Stomach (tissue), 9 donors: ENCODE measurements around the gene ZNF543. TPM values are rescaled to one million over a fixed set of nuclear protein-coding genes. Genes with fewer than 3 reads are reported as not detected.
A peak's percentile ranks its signal among the peaks of the same experiment; 100 is the strongest.

Experiments
- DNase-seq, 2 donors: peaks; one replicate each; pipeline versions ENCODE4 v3.0.0 to v3.0.0-alpha.2; 2013 to 2019
- H3K27ac ChIP-seq, 5 donors: fragments of 200-600 bp in 4 of 5; sonication (generic) in 4 of 5; one replicate each; pipeline ENCODE4 v1.5.1; 2013 to 2019; ENCODE audit warnings: mild to moderate bottlenecking in 1 of 5, moderate library complexity in 1 of 5
- H3K27me3 ChIP-seq, 3 donors: fragments of 200-600 bp; sonication (generic); one replicate each; pipeline ENCODE4 v1.5.1; 2017 to 2019; ENCODE audit warnings: mixed run types in 1 of 3
- H3K36me3 ChIP-seq, 4 donors: fragments of 200-600 bp; sonication (generic); 1 replicate in 3 of 4; 2 replicates in 1 of 4; pipeline ENCODE4 v1.5.1; 2016 to 2019
- H3K4me1 ChIP-seq, 4 donors: fragments of 200-600 bp; sonication (generic); one replicate each; pipeline ENCODE4 v1.5.1; 2016 to 2019
- H3K4me3 ChIP-seq, 4 donors: fragments of 200-600 bp; sonication (generic) in 3 of 4; one replicate each; pipeline ENCODE4 v1.5.1; 2016 to 2019; ENCODE audit warnings: mild to moderate bottlenecking in 1 of 4
- H3K9me3 ChIP-seq, 4 donors: fragments of 200-600 bp; sonication (generic); one replicate each; pipeline ENCODE4 v1.5.1; 2016 to 2019
- EP300 ChIP-seq: sonication (generic); formaldehyde crosslinking; IDR thresholded peaks from one replicate; pipeline ENCODE4 v1.6.1; 2017; ENCODE audit warnings: antibody characterized with exemption
- POLR2A ChIP-seq, 4 donors: fragments of 450-650 bp; IDR thresholded peaks; one replicate each; pipeline ENCODE4 v1.6.1; 2016; ENCODE audit warnings: antibody characterized with exemption in 4 of 4, control low read depth in 2 of 4, mild to moderate bottlenecking in 1 of 4, moderate library complexity in 1 of 4
- POLR2AphosphoS5 ChIP-seq, 3 donors: sonication (generic); formaldehyde crosslinking; IDR thresholded peaks; one replicate each; pipeline ENCODE4 v1.6.1; 2016; ENCODE audit warnings: antibody characterized with exemption in 3 of 3
- WGBS, 5 donors: extraction: QIAGEN DNeasy Blood & Tissue Kit in 3 of 5; methylation state at CpG; one replicate each; pipeline versions ENCODE4 v1.1.5 to v1.1.7; 2013 to 2018; 5-methylcytosine and 5-hydroxymethylcytosine counted together
- intact Hi-C: fragments of 100-400 bp; cut with DNase I; formaldehyde crosslinking; loops from one replicate; pipeline ENCODE4 v1.15.1; 2023; ENCODE audit warnings: low total_unique reads
- polyA plus RNA-seq, 3 donors: library from polyadenylated mRNA; stranded (reverse); fragments of 200-250 nt; gene quantifications; one replicate each; pipeline ENCODE4 v1.2.3, GENCODE V29; 2013
- total RNA-seq, 5 donors: library from RNA; depleted of rRNA; stranded (reverse); fragments of >200 nt; gene quantifications; one replicate each; pipeline versions ENCODE4 v1.1.0 to v1.2.3, GENCODE V29; 2014 to 2016
- TF ChIP-seq, protein P1 (sequence below), 7 experiments: fragments of 450-650 bp in 4 of 7; fragments of 200-600 bp in 3 of 7; sonication (generic) in 3 of 7; IDR thresholded peaks; one replicate each; pipeline ENCODE4 v1.5.1; 2016 to 2019; ENCODE audit warnings: antibody characterized with exemption in 7 of 7, control low read depth in 2 of 7, mild to moderate bottlenecking in 1 of 7
- donor health status: healthy with polysubstance abuse.
- donor health status: Bipolar disorder and iron deficiency.
- donor health status: healthy.

Gene ZNF543
- total and polyA plus RNA-seq, 8 donors: 0.56 to 24.6 (median 2.9) TPM

DNA sequence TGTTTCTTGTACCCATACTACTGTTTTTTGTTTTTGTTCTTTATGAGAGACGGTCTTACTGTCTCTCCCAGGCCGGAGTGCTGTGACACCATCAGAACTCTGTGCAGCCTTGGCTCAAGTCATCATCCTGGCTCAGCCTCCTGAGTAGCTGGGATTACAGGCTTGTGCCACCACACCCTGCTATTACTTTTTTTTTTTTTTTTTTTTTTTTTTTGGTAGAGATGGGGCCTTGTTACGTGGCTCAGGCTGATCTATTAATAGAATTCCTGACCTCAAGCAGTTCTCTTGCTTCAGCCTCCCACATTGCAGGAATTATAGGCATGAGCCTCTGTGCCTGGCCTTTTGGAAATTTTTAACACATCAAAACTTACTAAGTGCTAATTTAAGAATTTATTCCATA, 27.9 kb downstream of the ZNF543 start:
- no peaks in the 10 kb centered on the region for H3K27me3 ChIP-seq
- no peak for DNase-seq
- H3K4me1 ChIP-seq: peaks cover 11 to 21% (median 19%) of the 10 kb centered on the region in 4 donors
- WGBS, 5 donors: 49 to 67% (median 63%) methylated on average over 3 of the region's 3 CpGs
- intact Hi-C loops: no loop called here
- no peak overlapping the region for H3K4me3 ChIP-seq
- TF ChIP-seq EP300: no peak
- peaks cover 0 to 7% (median 4%) of the 10 kb centered on the region in 4 donors for H3K36me3 ChIP-seq
- H3K27ac ChIP-seq: no peak overlapping the region
- peaks cover 0 to 9% (median 5%) of the 10 kb centered on the region in 4 donors for H3K9me3 ChIP-seq

DNA sequence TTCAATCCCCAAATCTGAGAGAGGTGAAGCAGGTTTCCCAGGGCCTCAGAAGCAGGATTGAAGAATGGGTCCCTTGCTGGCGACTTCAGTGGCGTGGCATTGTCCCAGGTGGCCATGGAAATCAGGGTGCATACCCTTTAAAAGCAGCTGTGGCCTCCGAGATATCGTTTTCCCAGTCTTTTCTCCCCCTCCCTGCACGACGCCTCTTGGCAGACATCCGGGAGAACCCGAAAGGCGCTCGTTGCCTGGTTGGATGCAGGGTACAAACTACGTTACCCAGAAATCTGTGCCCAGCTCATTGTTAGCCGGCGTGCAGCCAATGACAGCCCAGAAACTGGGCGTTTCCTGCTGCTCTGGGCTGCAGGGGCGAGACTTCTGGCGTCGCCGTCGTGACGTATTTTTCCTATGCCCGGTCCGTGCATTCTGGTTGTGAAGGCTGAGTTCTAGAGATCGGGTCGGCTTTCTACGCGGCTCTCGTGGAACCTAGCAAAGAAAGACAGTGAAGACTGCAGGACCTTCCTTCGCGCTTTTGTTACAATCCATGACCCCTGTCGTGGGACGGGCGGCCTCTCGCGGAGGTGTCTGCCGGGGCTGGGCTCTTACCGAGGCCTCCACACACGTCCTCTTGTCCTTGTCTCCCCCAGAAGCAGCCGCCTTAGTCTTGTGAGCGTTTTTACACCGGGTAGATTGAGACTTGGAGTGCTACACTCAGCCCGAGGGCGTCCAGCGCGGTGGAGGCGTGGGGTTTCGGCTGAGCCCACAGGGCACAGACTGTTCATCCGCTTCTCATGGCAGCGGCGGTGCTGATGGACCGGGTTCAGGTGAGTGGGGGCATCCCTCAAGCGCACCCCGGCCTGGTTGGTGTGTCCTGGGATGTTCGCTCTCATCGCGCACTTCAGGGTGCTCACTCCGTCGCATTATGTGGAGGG, 30.9 kb downstream of the ZNF543 start, which contains the start of gene ZNF304:
Gene ZNF304 (plus strand): TSS at position 395 of the 929 bp plus-strand sequence. CDS start 394 bp downstream, at position 789.
- no peak for TF ChIP-seq EP300
- peak; percentile 46 to 77 (median 63) for TF ChIP-seq POLR2AphosphoS5 (IDR thresholded peaks at IDR 0.05)
- intact Hi-C loops: no loop called here
- peak within 1 kb of the TSS; percentile 83 to 99 (median 85) for H3K4me3 ChIP-seq
- WGBS, 5 donors: 0 to 2% (median 2%) methylated on average over 41 to 57 of the region's 57 CpGs
- H3K4me1 ChIP-seq: peaks cover 11 to 26% (median 22%) of the 10 kb centered on the region in 4 donors
- H3K27ac ChIP-seq: peak within 1 kb of the TSS; percentile 47 to 90 (median 83)
- peaks cover 23 to 37% (median 35%) of the 10 kb centered on the region in 4 donors for H3K36me3 ChIP-seq
- peaks cover 4 to 39% (median 33%) of the 10 kb centered on the region in 4 donors for H3K9me3 ChIP-seq
- H3K27me3 ChIP-seq: no peaks in the 10 kb centered on the region
- DNase-seq: peak; percentile 93 to 99

DNA sequence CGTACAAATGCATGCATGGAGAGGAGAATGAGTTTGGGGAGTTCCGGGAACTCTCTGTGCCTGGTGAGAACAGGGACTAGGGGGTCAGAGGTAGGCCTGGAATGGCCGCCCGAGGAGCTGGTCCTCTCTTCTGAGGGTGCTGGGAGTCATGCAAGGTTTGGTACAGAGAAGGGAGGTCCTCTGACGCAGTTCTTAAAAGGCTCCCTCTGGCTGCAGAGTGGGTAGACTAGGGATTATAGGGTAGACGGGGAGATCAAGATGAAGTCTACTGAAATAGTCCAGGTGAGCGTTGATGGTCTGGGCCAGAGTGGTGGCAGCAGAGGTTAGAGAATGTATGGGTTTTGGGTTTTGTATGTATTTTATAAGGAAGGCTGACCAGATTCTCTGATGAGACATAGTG, 31.6 kb downstream of the ZNF543 start:
- DNase-seq: peak in 1 of 2 donors; percentile 16
- WGBS, 5 donors: 14 to 31% (median 21%) methylated on average over 7 of the region's 7 CpGs
- intact Hi-C loops: no loop called here
- H3K27ac ChIP-seq: peak overlapping the region in 2 of 5 donors; percentile 82 to 90
- no peaks in the 10 kb centered on the region for H3K27me3 ChIP-seq
- peak overlapping the region; percentile 83 to 99 (median 85) for H3K4me3 ChIP-seq
- H3K9me3 ChIP-seq: peaks cover 10 to 47% (median 40%) of the 10 kb centered on the region in 4 donors
- TF ChIP-seq POLR2A (IDR thresholded peaks at IDR 0.05) (no peak), POLR2AphosphoS5 (IDR thresholded peaks at IDR 0.05) (no peak), EP300 (no peak)
- TF ChIP-seq, protein P1, sequence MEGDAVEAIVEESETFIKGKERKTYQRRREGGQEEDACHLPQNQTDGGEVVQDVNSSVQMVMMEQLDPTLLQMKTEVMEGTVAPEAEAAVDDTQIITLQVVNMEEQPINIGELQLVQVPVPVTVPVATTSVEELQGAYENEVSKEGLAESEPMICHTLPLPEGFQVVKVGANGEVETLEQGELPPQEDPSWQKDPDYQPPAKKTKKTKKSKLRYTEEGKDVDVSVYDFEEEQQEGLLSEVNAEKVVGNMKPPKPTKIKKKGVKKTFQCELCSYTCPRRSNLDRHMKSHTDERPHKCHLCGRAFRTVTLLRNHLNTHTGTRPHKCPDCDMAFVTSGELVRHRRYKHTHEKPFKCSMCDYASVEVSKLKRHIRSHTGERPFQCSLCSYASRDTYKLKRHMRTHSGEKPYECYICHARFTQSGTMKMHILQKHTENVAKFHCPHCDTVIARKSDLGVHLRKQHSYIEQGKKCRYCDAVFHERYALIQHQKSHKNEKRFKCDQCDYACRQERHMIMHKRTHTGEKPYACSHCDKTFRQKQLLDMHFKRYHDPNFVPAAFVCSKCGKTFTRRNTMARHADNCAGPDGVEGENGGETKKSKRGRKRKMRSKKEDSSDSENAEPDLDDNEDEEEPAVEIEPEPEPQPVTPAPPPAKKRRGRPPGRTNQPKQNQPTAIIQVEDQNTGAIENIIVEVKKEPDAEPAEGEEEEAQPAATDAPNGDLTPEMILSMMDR (IDR thresholded peaks at IDR 0.05): no peak
- H3K36me3 ChIP-seq: peaks cover 29 to 44% (median 42%) of the 10 kb centered on the region in 4 donors
- H3K4me1 ChIP-seq: peaks cover 11 to 26% (median 22%) of the 10 kb centered on the region in 4 donors

DNA sequence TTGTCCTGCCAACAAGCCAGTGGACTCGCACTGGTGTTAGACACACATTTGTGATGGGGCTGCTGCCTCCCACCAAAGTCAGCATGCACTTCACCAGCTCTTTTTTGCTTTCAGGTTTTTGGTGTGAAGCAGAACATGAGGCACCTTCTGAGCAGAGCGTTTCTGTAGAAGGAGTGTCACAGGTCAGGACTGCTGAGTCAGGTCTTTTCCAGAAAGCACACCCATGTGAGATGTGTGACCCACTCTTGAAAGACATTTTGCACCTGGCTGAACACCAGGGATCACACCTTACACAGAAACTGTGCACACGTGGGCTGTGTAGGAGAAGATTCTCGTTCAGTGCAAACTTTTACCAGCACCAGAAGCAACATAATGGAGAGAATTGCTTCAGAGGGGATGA, 35.6 kb downstream of the ZNF543 start:
- peaks cover 38 to 83% (median 65%) of the 10 kb centered on the region in 4 donors for H3K36me3 ChIP-seq
- peaks cover 11 to 22% (median 20%) of the 10 kb centered on the region in 4 donors for H3K4me1 ChIP-seq
- no peak overlapping the region for H3K27ac ChIP-seq
- 89 to 98% (median 90%) methylated on average over 4 of the region's 4 CpGs for WGBS, 5 donors
- no peak overlapping the region for H3K4me3 ChIP-seq
- no peak for TF ChIP-seq POLR2A (IDR thresholded peaks at IDR 0.05)
- TF ChIP-seq POLR2AphosphoS5 (IDR thresholded peaks at IDR 0.05): no peak
- no peak for TF ChIP-seq EP300
- TF ChIP-seq, protein P1 (IDR thresholded peaks at IDR 0.05): no peak
- no peak for DNase-seq
- intact Hi-C loops: no loop called here
- no peaks in the 10 kb centered on the region for H3K27me3 ChIP-seq
- H3K9me3 ChIP-seq: peaks cover 24 to 87% (median 79%) of the 10 kb centered on the region in 4 donors

DNA sequence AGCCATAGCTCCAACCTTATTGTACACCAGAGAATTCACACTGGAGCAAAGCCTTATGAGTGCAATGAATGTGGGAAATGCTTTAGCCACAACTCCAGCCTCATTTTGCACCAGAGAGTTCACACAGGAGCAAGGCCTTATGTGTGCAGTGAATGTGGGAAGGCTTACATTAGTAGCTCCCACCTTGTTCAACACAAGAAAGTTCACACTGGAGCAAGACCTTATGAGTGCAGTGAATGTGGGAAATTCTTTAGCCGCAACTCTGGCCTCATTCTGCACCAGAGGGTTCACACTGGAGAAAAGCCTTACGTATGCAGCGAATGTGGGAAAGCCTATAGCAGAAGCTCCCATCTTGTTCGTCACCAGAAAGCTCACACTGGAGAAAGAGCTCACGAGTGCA, 37.1 kb downstream of the ZNF543 start:
- WGBS, 5 donors: 95 to 100% (median 97%) methylated on average over 5 of the region's 5 CpGs
- peaks cover 24 to 97% (median 89%) of the 10 kb centered on the region in 4 donors for H3K9me3 ChIP-seq
- TF ChIP-seq POLR2AphosphoS5 (IDR thresholded peaks at IDR 0.05) (no peak), POLR2A (IDR thresholded peaks at IDR 0.05) (no peak), EP300 (no peak)
- TF ChIP-seq, protein P1 (IDR thresholded peaks at IDR 0.05): no peak
- no peak overlapping the region for H3K4me3 ChIP-seq
- peaks cover under 1 to 14% (median 10%) of the 10 kb centered on the region in 4 donors for H3K4me1 ChIP-seq
- DNase-seq: no peak
- H3K27ac ChIP-seq: no peak overlapping the region
- no peaks in the 10 kb centered on the region for H3K27me3 ChIP-seq
- H3K36me3 ChIP-seq: peaks cover 38 to 83% (median 65%) of the 10 kb centered on the region in 4 donors
- intact Hi-C loops: no loop called here
